ENCODE results near the gene PPP1R9B.

PPP1R9B gene

DNA sequence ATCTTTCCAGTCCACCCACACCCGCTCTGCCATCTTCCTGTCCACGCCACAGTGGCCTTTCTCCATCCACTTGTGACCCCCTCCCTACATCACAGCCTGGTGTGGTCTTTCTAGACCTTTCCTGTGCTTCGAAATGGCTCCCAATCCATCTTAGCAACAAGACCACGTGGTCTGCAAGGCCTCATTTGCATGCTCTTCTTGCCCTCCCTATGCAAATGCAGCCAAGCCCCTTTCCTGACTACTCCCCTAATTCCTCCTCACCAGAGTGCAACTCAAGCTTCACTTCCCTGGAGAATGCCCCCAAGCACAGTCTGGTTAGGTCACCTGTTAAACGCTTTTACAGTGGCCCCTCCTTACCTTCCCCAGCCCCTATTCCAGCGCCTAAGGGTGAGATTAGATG lies 6.1 kb downstream of the PPP1R9B start:
- Histone ChIP-seq H3K9me3 (ENCODE audit: severe bottlenecking) (no peaks in the 10 kb centered on the region), H3K27ac (ENCODE audit: poor library complexity, severe bottlenecking) (no peak overlapping the region), H3K4me3 (ENCODE audit: severe bottlenecking) (no peak overlapping the region), H3K4me1 (ENCODE audit: insufficient read depth, poor library complexity, severe bottlenecking) (peaks cover 18% of the 10 kb centered on the region), H3K27me3 (ENCODE audit: insufficient read depth, poor library complexity, severe bottlenecking) (no peaks in the 10 kb centered on the region), H3K36me3 (ENCODE audit: low read depth) (peaks cover 80% of the 10 kb centered on the region)
- no peak for DNase-seq (ENCODE audit: low spot score)
- ATAC-seq (ENCODE audit: low read depth), result no peak
- TF ChIP-seq, protein P1, sequence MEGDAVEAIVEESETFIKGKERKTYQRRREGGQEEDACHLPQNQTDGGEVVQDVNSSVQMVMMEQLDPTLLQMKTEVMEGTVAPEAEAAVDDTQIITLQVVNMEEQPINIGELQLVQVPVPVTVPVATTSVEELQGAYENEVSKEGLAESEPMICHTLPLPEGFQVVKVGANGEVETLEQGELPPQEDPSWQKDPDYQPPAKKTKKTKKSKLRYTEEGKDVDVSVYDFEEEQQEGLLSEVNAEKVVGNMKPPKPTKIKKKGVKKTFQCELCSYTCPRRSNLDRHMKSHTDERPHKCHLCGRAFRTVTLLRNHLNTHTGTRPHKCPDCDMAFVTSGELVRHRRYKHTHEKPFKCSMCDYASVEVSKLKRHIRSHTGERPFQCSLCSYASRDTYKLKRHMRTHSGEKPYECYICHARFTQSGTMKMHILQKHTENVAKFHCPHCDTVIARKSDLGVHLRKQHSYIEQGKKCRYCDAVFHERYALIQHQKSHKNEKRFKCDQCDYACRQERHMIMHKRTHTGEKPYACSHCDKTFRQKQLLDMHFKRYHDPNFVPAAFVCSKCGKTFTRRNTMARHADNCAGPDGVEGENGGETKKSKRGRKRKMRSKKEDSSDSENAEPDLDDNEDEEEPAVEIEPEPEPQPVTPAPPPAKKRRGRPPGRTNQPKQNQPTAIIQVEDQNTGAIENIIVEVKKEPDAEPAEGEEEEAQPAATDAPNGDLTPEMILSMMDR (IDR thresholded peaks at IDR 0.05; ENCODE audit: poor library complexity, severe bottlenecking), result no peak

DNA sequence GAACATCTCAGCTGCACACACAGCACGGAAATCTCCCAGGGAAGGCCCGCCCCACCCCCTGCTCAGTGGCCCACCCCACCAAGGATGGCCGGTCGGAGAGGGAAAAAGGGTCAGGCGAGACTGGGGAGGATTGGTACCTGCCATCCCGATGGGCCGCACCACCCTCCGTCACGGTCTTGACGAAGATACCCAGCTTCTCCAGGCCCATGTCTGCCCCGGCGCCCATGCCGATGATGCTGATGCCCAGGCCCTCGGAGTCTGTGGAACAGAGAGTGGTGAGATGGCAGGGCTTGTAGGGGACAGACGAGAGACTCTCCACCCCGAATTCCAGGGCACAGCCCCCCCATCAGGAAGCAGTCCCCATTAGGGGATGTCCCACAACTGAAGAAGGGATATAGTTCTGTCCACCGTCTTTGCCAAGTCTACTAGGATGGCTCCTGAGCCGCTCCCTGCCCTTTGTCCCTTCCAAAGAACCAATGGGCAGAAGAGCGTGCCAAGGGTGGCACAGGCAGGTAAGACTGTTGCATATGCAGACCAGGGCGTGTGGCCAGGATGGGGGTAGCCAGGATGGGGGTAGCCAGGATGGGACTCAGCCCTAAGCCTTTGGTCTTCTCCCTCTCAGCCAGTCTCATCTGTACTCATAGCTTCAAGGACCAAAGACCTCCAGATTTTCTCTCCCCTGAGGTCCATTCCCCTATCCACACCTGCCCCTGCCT lies 6.9 kb downstream of the PPP1R9B start:
- Histone ChIP-seq H3K4me3 (ENCODE audit: severe bottlenecking) (no peak overlapping the region), H3K27me3 (ENCODE audit: insufficient read depth, poor library complexity, severe bottlenecking) (no peaks in the 10 kb centered on the region), H3K27ac (ENCODE audit: poor library complexity, severe bottlenecking) (no peak overlapping the region), H3K4me1 (ENCODE audit: insufficient read depth, poor library complexity, severe bottlenecking) (peaks cover 18% of the 10 kb centered on the region), H3K9me3 (ENCODE audit: severe bottlenecking) (no peaks in the 10 kb centered on the region), H3K36me3 (ENCODE audit: low read depth) (peaks cover 87% of the 10 kb centered on the region)
- DNase-seq (ENCODE audit: low spot score), result no peak
- ATAC-seq (ENCODE audit: low read depth), result no peak
- TF ChIP-seq, protein P1 (IDR thresholded peaks at IDR 0.05; ENCODE audit: poor library complexity, severe bottlenecking), result no peak

DNA sequence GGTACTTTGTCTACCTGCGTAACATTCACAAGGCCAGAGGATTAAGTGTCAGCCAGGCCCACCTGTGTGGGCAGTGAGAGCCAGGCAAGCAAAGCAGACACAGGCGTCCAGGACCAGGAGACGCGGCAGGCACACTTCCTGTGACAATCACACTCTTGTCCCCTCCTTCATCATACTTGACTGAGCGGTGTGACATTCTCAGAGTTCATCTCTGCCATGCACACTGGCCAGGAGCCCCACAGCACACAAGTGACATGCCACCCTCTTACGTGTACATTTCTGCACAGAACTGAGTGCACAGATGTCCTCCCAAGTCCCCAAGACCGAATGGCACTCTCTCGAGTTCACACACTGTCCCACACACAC lies 8.7 kb downstream of the PPP1R9B start:
- DNase-seq (ENCODE audit: low spot score) (no peak), ATAC-seq (ENCODE audit: low read depth) (no peak)
- Histone ChIP-seq H3K27ac (ENCODE audit: poor library complexity, severe bottlenecking) (no peak overlapping the region), H3K36me3 (ENCODE audit: low read depth) (peaks cover 91% of the 10 kb centered on the region), H3K4me3 (ENCODE audit: severe bottlenecking) (no peak overlapping the region), H3K9me3 (ENCODE audit: severe bottlenecking) (no peaks in the 10 kb centered on the region), H3K4me1 (ENCODE audit: insufficient read depth, poor library complexity, severe bottlenecking) (peaks cover 4% of the 10 kb centered on the region), H3K27me3 (ENCODE audit: insufficient read depth, poor library complexity, severe bottlenecking) (no peaks in the 10 kb centered on the region)
- TF ChIP-seq, protein P1 (IDR thresholded peaks at IDR 0.05; ENCODE audit: poor library complexity, severe bottlenecking), result no peak

DNA sequence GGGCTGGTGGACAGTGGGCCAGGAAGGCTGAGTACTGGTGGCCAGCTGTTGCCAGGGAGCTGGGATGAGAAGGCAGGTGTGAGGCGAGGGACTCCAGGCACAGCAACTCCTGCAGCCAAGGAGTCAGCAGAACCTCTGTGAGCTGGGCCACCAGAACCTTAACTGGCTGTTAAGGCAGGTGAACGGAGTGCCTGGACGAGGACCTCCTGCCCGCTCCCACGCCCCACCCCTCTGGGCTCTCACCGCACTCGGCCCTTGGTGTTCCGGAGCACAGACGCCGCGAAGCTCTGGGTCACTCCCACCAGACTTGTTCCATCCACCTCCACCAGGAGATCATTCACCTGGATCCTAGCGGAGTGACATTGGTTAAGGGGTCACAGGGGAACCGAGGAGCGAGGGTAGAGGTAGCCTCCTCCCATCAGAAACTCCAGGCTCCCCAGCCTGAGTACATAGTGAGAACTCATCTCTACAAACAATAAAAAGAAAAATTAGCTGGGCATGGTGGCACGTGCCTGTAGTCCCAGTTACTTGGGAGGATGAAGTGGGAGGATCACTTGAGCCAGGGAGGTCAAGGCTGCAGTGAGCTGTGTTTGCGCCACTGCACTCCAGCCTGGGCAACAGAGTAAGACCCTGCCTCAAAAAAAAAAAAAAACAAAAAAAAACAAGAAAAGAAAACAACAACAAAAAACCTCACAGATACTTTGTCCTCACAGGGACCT lies 9.3 kb downstream of the PPP1R9B start:
- no peaks in the 10 kb centered on the region for H3K9me3 ChIP-seq (ENCODE audit: severe bottlenecking)
- peak overlapping the region; percentile 3 for H3K27ac ChIP-seq (ENCODE audit: poor library complexity, severe bottlenecking)
- ATAC-seq (ENCODE audit: low read depth) (no peak), DNase-seq (ENCODE audit: low spot score) (no peak)
- H3K4me3 ChIP-seq (ENCODE audit: severe bottlenecking), result no peak overlapping the region
- H3K4me1 ChIP-seq (ENCODE audit: insufficient read depth, poor library complexity, severe bottlenecking), result peaks cover 3% of the 10 kb centered on the region
- H3K36me3 ChIP-seq (ENCODE audit: low read depth), result peaks cover 91% of the 10 kb centered on the region
- H3K27me3 ChIP-seq (ENCODE audit: insufficient read depth, poor library complexity, severe bottlenecking), result no peaks in the 10 kb centered on the region
- TF ChIP-seq, protein P1 (IDR thresholded peaks at IDR 0.05; ENCODE audit: poor library complexity, severe bottlenecking), result no peak

Data from RWPE2 (cell line).